SK-N-SH (cell line): Measurements from ENCODE around the gene OR2T35. TPM values are rescaled to one million over a fixed set of nuclear protein-coding genes. Genes with fewer than 3 reads are reported as not detected.

Experiments
- CTCF ChIA-PET: fragments of 300-600, 350-600 bp; formaldehyde crosslinking; extraction: SDS; loops from one replicate; lab custom pipeline; 2021; lab: Yijun Ruan, JAX
- POLR2A ChIA-PET: fragments of 350-600 bp; sonication (Branson Sonifier 250); formaldehyde crosslinking; extraction: SDS; loops from one replicate; lab custom pipeline; 2020; ENCODE audit warnings: antibody characterized with exemption, inconsistent platforms; lab: Yijun Ruan, JAX
- DNase-seq: peaks from one replicate; pipeline ENCODE4 v3.0.0; 2012
- H2AFZ ChIP-seq: fragments of 200-600 bp; sonication (generic); 2 replicates; pipeline ENCODE4 v1.8.1; 2016; ENCODE audit warnings: antibody characterized with exemption, mild to moderate bottlenecking, low read depth
- H3F3A ChIP-seq: fragments of 200-600 bp; sonication (generic); replicated peaks from 2 replicates; pipeline ENCODE3; 2016; ENCODE audit warnings: antibody characterized with exemption, mild to moderate bottlenecking; ENCODE audit not compliant: insufficient read depth
- H3K27ac ChIP-seq, 2 experiments: fragments of 200-500 bp in 1 of 2; fragments of 200-600 bp in 1 of 2; sonication (Bioruptor generic) in 1 of 2; sonication (generic), shearing (Covaris generic) in 1 of 2; 2 replicates each; pipeline versions ENCODE4 v1.5.1 to v1.6.1; 2014 to 2016; ENCODE audit warnings: low read depth in 2 of 2, inconsistent platforms in 1 of 2, low read length in 1 of 2, mild to moderate bottlenecking in 1 of 2, mixed read lengths in 1 of 2
- H3K27me3 ChIP-seq: fragments of 200-600 bp; sonication (generic), shearing (Covaris generic); 2 replicates; pipeline ENCODE4 v1.6.1; 2016; ENCODE audit warnings: mixed run types; ENCODE audit not compliant: insufficient read depth
- H3K36me3 ChIP-seq, 2 experiments: fragments of 200-500 bp in 1 of 2; fragments of 200-600 bp in 1 of 2; sonication (Bioruptor generic) in 1 of 2; sonication (generic) in 1 of 2; replicated peaks in 1 of 2; 2 replicates each; pipeline versions ENCODE3 to v1.5.1; 2014 to 2016; ENCODE audit warnings: low read length in 1 of 2, mild to moderate bottlenecking in 1 of 2; ENCODE audit not compliant: insufficient read depth in 2 of 2, control insufficient read depth in 1 of 2
- H3K4me1 ChIP-seq, 2 experiments: fragments of 200-500 bp in 1 of 2; fragments of 200-600 bp in 1 of 2; sonication (Bioruptor generic) in 1 of 2; sonication (generic), shearing (Covaris generic) in 1 of 2; 2 replicates each; pipeline versions ENCODE4 v1.5.1 to v1.6.1; 2014 to 2016; ENCODE audit warnings: low read depth in 1 of 2, low read length in 1 of 2, mixed run types in 1 of 2; ENCODE audit not compliant: insufficient read depth in 2 of 2, control insufficient read depth in 1 of 2
- H3K4me2 ChIP-seq: fragments of 200-600 bp; sonication (generic), shearing (Covaris generic); 2 replicates; pipeline ENCODE4 v1.6.1; 2017; ENCODE audit warnings: mixed run types
- H3K4me3 ChIP-seq, 2 experiments: fragments of 200-500 bp in 1 of 2; fragments of 200-600 bp in 1 of 2; sonication (Bioruptor generic) in 1 of 2; sonication (generic), shearing (Covaris generic) in 1 of 2; 2 replicates each; pipeline versions ENCODE4 v1.5.1 to v1.8.1; 2014 to 2016; ENCODE audit warnings: low read depth in 2 of 2, inconsistent platforms in 1 of 2, low read length in 1 of 2, mild to moderate bottlenecking in 1 of 2, mixed read lengths in 1 of 2, moderate library complexity in 1 of 2
- H3K79me2 ChIP-seq: fragments of 200-600 bp; sonication (generic); 2 replicates; pipeline ENCODE4 v1.8.1; 2017; ENCODE audit warnings: mild to moderate bottlenecking; ENCODE audit not compliant: insufficient read depth
- H3K9ac ChIP-seq: fragments of 200-600 bp; sonication (generic); 2 replicates; pipeline ENCODE4 v1.6.1; 2017; ENCODE audit warnings: mixed run types
- H3K9me2 ChIP-seq: fragments of 200-600 bp; sonication (generic); 2 replicates; pipeline ENCODE4 v1.6.1; 2017; ENCODE audit warnings: mixed run types
- H3K9me3 ChIP-seq: fragments of 200-600 bp; sonication (generic); 2 replicates; pipeline ENCODE4 v1.6.1; 2017; ENCODE audit warnings: mixed run types, mild to moderate bottlenecking, moderate library complexity
- H4K20me1 ChIP-seq: fragments of 200-600 bp; sonication (generic); 2 replicates; pipeline ENCODE4 v1.6.1; 2017; ENCODE audit warnings: mild to moderate bottlenecking, mixed run types; ENCODE audit not compliant: insufficient read depth
- CTCF ChIP-seq: fragments of 200-600 bp; sonication (generic); IDR thresholded peaks from 2 replicates; pipeline ENCODE4 v1.6.1; 2017; ENCODE audit warnings: antibody characterized with exemption, mild to moderate bottlenecking, moderate library complexity
- GATA2 ChIP-seq: sonication (generic); formaldehyde crosslinking; IDR thresholded peaks from 2 replicates; pipeline ENCODE4 v1.5.0; 2020; ENCODE audit warnings: mild to moderate bottlenecking, missing genetic modification reagents
- RAD21 ChIP-seq: IDR thresholded peaks from 2 replicates; pipeline ENCODE4 v1.6.1; 2012; ENCODE audit warnings: mild to moderate bottlenecking, low read length
- RCOR1 ChIP-seq: fragments of 150-350 bp; IDR thresholded peaks from 2 replicates; pipeline ENCODE4 v1.6.1; 2017; ENCODE audit warnings: antibody characterized with exemption, low read length
- REST ChIP-seq: IDR thresholded peaks from 2 replicates; pipeline ENCODE4 v1.6.1; 2012; ENCODE audit warnings: mild to moderate bottlenecking, low read depth, low read length, moderate library complexity
- SMC3 ChIP-seq: IDR thresholded peaks from 2 replicates; pipeline ENCODE4 v1.6.1; 2012; ENCODE audit warnings: low read depth, low read length, improper control_type of control experiment
- TEAD4 ChIP-seq: IDR thresholded peaks from 2 replicates; pipeline ENCODE4 v1.4.0; 2012; ENCODE audit warnings: mild to moderate bottlenecking, borderline replicate concordance; ENCODE audit not compliant: insufficient read depth
- WGBS: methylation state at CpG from one replicate; pipeline ENCODE4 v1.1.6; 2017; ENCODE audit warnings: low lambda C conversion rate; 5-methylcytosine and 5-hydroxymethylcytosine counted together
- polyA plus RNA-seq, 3 experiments: library from polyadenylated mRNA; depleted of rRNA; stranded (reverse); fragments of >200 nt; gene quantifications; 2 replicates each; pipeline ENCODE4 v1.2.3, GENCODE V29; 2012

The OR2T35 gene
- polyA plus RNA-seq, 1 of the 3 experiments (the other 2 are of a cell fraction), result not detected

- TF ChIP-seq GATA2 (CRISPR knock-in tag) (no peak), SMC3 (peak; percentile 55), CTCF (peak; percentile 84), RCOR1 (no peak), RAD21 (peak; percentile 64)
- H3K27ac ChIP-seq, result no peak overlapping the region
- ChIA-PET POLR2A (no interaction called here), CTCF (interaction anchor here (0.7 to 3.1 kb wide), 7 partner anchors 10 to 206 kb away, joined by 3 to 24 read pairs (median 4); no protein-coding TSS in a partner anchor)
- no peaks in the 10 kb centered on the region for H4K20me1 ChIP-seq
- H3K36me3 ChIP-seq, result no peaks in the 10 kb centered on the region
- no peaks in the 10 kb centered on the region for H3F3A ChIP-seq
- no peaks in the 10 kb centered on the region for H3K79me2 ChIP-seq
- peak; percentile 27 for DNase-seq
- no peaks in the 10 kb centered on the region for H3K4me1 ChIP-seq
- peaks cover 4% of the 10 kb centered on the region; the same call in 1 of the 2 replicates for H3K27me3 ChIP-seq
- WGBS, result 0% methylated on average over 3 of the region's 3 CpGs
- H3K9me3 ChIP-seq, result no peaks in the 10 kb centered on the region
- H3K4me2 ChIP-seq, result no peak overlapping the region
- H3K4me3 ChIP-seq, result no peak overlapping the region
- no peak overlapping the region for H2AFZ ChIP-seq
- no peak overlapping the region for H3K9ac ChIP-seq
- no peaks in the 10 kb centered on the region for H3K9me2 ChIP-seq
Measured at GRCh38 chr1:248618878-248619277, 26.2 kb downstream of the OR2T35 start.

GRCh38 chr1:248618119-248618518 lies 27.0 kb downstream of the OR2T35 start:
- H3K79me2 ChIP-seq, result no peaks in the 10 kb centered on the region
- 4% methylated on average over 7 of the region's 7 CpGs for WGBS
- no peaks in the 10 kb centered on the region for H3F3A ChIP-seq
- H3K4me3 ChIP-seq, result no peak overlapping the region
- H3K4me2 ChIP-seq, result no peak overlapping the region
- POLR2A ChIA-PET, result no interaction called here
- no peaks in the 10 kb centered on the region for H3K9me3 ChIP-seq
- no peak overlapping the region for H2AFZ ChIP-seq
- DNase-seq, result no peak
- H3K9me2 ChIP-seq, result no peaks in the 10 kb centered on the region
- H3K27me3 ChIP-seq, result peaks cover 7% of the 10 kb centered on the region; the same call in 1 of the 2 replicates
- no peak overlapping the region for H3K27ac ChIP-seq
- CTCF ChIA-PET, result interaction anchor here (0.6 to 3.1 kb wide), 4 partner anchors 12 to 197 kb away, joined by 3 to 24 read pairs (median 4); no protein-coding TSS in a partner anchor
- TF ChIP-seq REST (no peak), TEAD4 (no peak), RCOR1 (no peak)
- H3K4me1 ChIP-seq, result no peaks in the 10 kb centered on the region
- no peak overlapping the region for H3K9ac ChIP-seq
- H3K36me3 ChIP-seq, result no peaks in the 10 kb centered on the region
- H4K20me1 ChIP-seq, result no peaks in the 10 kb centered on the region
